GM18508 (cell line): ENCODE data around the gene SPNS2.

Experiments used
- ATAC-seq: cut with Tn5 transposase; IDR thresholded peaks from one replicate; pipeline ENCODE4 v1.9.1; 2021; ENCODE audit warnings: moderate number of reproducible peaks; ENCODE audit not compliant: insufficient read depth, unreplicated experiment

The SPNS2 gene

GRCh38 chr17:4547118-4547906 lies 48.6 kb downstream of the SPNS2 start:
- ATAC-seq: no peak

GRCh38 chr17:4548061-4548461 lies 49.4 kb downstream of the SPNS2 start:
- no peak for ATAC-seq

GRCh38 chr17:4548721-4549531 lies 50.2 kb downstream of the SPNS2 start:
- no peak for ATAC-seq

GRCh38 chr17:4549781-4550533 lies 51.3 kb downstream of the SPNS2 start:
- no peak for ATAC-seq

GRCh38 chr17:4550534-4551039 lies 51.9 kb downstream of the SPNS2 start:
- no peak for ATAC-seq

- ATAC-seq: no peak
Measured at GRCh38 chr17:4551141-4551540, 52.5 kb downstream of the SPNS2 start.

- no peak for ATAC-seq
Measured at GRCh38 chr17:4551796-4552525, 53.3 kb downstream of the SPNS2 start.

- ATAC-seq: no peak
Measured at GRCh38 chr17:4553669-4554068, 55.0 kb downstream of the SPNS2 start.

- no peak for ATAC-seq
Measured at GRCh38 chr17:4554441-4554996, 55.8 kb downstream of the SPNS2 start.

GRCh38 chr17:4554997-4555799 lies 56.5 kb downstream of the SPNS2 start, which contains the start of gene MYBBP1A:
TSS of gene MYBBP1A (minus strand) at chr17:4555384. CDS start at chr17:4555324, 60 bp downstream.
- ATAC-seq: peak; percentile 47

GRCh38 chr17:4555873-4556759 lies 57.4 kb downstream of the SPNS2 start:
- no peak for ATAC-seq

GRCh38 chr17:4556996-4557395 lies 58.3 kb downstream of the SPNS2 start:
- ATAC-seq: no peak

GRCh38 chr17:4557626-4558346 lies 59.1 kb downstream of the SPNS2 start:
- no peak for ATAC-seq

GRCh38 chr17:4558347-4558971 lies 59.8 kb downstream of the SPNS2 start:
- no peak for ATAC-seq

GRCh38 chr17:4559139-4559791 lies 60.6 kb downstream of the SPNS2 start:
- ATAC-seq: no peak

- ATAC-seq: no peak
Measured at GRCh38 chr17:4559966-4560365, 61.3 kb downstream of the SPNS2 start.
